ENCODE data around the gene NR6A1.

NR6A1 gene

DNA sequence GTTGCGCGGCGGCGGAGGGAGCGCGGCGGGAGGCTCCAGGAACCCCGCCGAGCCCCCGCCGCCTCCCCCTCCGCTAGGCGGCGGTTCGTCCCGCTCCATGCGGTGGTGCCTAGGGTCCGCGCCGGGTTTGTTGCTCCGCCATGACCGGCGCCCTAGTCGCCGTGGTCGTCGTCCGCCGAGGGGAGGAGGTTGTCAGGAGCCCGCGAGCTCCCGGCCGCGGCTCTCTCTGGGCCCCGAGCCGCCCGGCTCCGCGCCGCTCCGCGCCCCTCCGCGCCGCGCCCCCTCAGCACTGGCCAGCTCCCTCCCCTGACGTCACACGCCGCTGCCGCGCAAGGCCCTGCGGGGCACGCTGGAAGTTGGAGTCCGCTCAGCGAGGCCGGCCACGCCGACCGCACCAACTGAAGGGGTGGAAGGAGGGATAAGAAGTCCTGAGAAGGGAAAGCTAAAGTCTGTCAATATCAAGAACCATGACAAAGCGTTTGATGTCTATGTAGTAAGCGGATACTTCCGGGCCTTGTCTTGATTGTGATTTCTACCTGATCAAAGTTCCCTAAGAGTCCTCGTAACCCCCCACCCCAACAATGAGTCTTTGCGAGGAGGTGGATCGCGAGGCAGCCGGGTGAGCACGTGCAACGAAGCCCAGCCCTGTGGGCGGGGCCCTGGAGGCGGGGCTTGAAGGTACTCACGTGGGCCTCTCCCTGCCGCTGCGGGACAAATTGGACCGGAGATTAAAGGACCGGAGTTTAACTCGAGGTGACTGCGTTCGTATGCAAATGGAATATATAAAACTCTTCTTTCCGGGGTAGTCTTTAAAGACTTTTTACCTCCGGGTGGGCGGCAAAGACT, at the start of gene NR6A1:
Gene NR6A1 (minus strand): TSS at position 291 of the 846 bp plus-strand sequence.
- peak; percentile 94 for DNase-seq

DNA sequence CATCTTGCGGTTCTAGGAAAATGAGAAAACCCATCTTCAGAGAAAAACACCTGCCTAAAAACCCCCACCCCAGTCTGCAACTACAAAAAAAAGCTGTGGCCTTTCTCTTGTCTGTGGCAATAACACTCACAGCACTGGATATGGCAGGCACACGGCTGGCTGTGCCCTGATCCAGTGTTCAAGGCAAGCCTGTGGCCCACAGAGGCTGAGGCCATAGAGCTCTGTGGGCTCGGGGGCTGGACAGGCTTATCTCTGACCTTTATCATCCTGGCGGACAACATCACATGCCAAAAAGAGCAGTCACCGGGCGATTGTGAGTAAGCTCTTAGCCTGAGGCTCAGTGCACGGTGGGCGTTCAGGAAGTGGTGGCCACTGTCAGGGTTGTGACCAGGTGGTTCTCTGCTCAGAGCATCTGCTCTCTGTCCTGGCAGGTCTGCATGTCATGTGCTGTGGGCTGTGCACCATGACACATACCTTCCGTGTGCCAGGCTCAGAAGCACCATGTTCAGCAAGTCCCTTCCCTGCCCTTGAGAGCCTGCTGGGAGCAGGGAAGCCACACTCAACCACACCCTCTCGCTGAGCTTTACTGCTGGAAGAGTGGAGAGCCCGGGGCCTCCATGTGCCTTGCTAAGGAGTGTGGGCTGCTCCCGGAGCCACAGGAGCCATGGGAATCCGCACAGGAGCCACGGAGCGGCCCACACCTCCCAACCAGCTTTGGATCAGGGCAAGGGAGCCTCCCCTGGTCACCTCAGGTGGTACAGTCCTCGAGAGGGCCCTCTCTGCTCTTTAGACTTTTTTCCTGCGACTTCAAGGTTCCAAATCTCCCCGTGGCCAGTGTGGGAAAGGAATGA, 47.5 kb upstream of the NR6A1 start:
- DNase-seq: no peak

DNA sequence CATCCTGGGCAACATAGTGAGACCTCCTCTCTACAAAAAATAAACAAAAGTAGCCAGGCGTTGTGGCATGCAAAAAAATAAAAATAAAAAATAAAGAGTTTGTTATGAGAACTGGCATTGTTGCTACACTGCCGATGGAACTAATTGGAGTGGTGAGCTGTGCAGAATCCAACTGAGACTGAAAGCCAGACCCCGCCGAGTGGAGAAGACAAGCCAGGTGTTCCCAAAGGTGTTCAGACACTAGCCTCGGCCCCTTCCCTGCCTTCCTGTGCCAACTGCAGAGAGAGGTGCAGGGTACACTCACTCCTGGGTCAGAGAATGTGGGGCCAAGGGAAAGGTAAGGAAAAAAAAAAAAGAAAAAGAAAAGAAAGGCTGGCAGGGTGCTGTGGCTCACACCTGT, 44.5 kb upstream of the NR6A1 start:
- no peak for DNase-seq

DNA sequence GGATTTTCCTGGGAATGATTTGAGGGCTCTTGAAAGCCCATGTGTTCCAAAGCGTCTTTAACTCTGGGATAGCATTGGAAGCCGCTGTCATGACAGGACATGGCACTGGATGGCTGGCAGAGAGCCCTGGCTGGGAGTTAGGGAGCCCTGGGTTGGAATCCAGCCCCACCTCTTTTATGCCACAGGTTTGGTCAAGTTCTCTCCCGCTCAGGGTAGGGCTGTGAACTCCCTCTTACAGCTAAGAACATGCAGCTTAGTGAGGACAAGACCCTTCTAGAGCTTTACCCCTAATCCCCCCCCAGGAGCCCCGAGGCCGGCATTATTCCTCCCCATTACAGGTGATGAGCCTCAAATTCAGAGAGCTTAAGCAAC, 43.0 kb upstream of the NR6A1 start:
- no peak for DNase-seq

DNA sequence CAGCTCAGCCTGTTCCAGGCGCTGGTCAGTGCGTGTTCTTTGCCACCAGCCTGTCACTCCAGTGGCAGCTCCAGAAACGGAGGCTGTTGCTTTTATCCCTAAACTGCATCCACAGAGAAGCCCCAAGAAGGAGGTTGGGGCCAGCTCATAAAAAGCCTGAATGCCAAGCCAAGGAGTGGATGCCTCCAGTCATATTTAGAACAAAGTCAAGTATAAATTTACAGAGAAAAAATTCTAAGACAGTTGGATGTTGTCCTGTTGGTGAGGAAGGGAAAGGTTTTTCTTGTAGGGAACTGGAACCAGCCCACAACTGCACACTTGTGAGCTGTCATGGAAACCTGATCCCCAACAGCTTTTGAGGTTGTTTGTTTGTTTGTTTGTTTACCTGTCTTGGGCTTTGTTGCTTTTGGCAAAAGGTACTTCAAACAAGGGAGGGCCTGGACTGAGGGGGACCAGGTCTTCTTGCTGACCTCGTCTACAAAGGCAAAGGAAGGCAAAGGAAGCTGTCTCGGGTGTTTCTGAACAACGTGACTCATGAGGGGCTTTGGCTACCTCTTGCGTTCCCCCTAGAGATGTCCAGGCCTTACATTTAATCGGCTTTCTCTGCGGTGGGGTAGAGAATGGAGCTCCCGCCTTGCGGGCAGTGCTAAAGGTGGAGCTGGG, 42.5 kb upstream of the NR6A1 start:
- DNase-seq: no peak

DNA sequence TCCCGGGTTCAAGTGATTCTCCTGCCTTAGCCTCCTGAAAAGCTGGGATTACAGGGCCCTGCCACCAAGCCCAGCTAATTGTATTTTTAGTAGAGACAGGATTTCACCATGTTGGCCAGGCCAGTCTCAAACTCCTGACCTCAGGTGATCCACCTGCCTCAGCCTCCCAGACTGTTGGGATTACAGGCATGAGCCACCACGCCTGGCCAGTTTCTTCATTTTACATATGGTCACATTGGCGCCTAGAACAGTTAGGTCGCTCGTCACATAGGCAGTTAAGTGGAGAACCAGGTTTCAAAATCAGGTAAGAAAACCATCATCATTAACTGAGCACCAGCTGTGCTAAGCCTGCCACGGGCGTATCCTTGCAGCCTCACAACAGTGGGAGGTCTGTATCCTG, 41.9 kb upstream of the NR6A1 start:
- DNase-seq: no peak

DNA sequence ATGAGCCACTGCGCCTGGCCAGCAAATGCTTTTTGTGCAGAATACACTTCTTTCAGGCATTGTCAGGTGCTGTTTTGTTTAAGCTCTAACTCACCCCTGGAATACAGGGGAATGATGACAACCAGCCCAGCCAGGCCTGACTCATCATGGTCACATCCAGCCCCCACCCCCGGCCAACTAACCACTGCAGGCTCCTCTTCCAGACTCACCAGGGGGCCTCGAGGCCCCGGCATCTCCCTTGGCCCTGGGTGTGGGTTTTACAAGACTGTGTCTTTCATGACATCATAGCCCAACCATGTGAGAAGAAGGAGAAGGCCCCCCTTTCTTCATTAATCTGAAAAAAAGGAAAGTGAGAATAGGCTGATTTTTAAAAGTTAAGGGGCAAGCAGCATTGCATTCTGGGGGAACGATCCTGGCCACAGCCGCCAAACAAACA, 41.3 kb upstream of the NR6A1 start:
- no peak for DNase-seq

DNA sequence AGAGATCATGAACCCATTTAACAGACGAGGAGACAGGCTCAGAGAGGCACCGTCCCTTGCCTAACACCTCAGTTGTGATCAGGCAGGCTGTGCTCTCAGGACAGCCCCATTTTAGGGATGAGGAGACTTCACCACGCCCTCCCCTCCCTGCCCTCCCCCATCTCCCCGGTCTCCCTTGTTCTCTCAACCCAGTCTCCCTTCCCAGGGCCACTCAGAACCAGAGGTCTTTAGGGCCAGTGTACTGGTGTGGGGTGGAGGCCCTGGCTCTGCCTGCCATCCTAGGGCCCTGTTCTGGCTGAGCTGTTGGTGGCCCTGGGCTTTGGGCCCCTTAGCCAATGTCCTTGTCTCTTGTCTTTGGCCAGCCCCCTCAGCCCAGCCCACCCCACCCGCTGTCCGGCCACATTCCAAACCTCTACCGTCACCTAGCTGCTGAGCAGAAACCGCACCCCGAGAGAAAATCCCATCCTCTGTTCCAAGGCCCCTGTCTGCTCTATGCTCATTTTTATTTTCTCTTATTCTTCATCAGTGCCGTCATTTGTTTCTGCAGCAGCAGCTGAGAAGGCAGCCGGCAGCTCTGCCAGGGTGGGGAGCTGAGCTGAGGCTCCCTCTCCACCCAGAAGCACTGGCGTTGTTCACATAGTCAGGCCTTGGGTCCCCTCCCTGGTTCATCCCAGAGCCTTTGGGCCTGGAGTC, 39.7 kb upstream of the NR6A1 start:
- no peak for DNase-seq

DNA sequence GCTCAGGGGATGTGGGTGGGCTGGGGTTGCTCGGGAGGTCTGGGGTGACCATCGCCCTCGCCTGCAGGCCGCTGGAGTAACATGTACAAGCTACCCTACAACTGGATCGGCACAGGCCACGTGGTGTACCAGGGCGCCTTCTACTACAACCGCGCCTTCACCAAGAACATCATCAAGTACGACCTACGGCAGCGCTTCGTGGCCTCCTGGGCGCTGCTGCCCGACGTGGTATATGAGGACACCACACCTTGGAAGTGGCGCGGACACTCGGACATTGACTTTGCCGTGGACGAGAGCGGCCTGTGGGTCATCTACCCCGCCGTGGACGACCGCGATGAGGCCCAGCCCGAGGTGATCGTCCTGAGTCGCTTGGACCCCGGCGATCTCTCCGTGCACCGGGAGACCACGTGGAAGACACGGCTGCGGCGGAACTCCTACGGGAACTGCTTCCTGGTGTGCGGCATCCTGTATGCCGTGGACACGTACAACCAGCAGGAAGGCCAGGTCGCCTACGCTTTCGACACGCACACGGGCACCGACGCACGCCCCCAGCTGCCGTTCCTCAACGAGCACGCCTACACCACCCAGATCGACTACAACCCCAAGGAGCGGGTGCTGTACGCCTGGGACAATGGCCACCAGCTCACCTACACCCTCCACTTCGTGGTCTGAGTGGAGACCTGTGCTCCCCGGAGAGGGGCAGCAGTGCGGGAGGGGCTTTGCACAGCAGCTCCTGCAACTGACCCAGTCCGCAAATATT, 38.8 kb upstream of the NR6A1 start:
- no peak for DNase-seq

DNA sequence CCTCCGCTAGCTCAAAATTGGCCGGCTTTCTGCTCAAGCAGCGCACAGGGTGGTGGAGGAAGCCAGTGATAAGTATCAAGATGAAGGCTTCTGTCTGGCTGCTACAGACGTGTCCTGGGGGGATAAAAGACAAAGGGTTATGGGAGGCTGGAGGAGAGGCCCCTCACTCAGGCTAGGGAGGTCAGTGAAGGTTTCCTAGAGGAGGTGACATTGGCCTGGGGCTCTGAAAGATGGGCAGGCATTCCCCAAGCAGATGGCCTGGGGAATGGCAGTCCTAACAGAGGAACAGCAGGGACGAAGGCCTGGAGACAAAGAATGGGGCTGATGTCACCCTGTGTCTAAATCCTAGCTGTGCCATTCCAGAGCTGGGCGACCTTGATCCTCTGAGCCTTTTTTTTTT, 38.1 kb upstream of the NR6A1 start:
- no peak for DNase-seq

DNA sequence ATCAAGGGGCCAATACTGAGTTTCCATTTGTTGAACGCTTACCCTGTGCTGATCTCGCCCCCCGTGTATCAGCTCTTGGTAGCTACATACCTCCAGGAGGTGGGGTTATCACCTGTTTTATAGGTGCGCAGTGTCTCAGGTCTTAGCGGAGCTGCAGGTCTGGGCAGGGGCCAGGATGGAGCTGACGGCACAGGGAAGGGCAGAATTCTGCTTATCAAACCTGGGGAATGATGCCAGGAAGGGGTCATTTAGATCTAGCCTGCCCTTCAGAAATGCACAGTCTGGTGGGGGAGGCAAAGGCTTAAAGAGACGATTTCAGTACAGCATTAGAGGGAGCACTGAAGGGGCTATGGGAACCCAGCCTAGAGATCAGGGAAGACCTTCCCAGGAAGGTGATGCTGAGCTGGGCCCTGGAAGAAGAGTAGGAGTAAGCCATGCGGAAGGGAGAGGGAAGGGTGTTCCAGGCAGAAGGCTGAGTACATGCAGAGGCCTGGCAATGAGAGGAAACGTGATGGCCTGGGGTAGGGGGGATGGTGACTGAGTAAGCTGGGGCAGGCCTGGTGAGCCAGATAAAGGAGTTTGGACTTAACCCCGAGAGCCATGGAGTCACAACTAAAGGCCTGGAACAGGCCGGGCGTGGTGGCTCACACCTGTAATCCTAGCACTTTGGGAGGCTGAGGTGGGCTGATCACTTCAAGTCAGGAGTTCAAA, 37.3 kb upstream of the NR6A1 start:
- DNase-seq: no peak

DNA sequence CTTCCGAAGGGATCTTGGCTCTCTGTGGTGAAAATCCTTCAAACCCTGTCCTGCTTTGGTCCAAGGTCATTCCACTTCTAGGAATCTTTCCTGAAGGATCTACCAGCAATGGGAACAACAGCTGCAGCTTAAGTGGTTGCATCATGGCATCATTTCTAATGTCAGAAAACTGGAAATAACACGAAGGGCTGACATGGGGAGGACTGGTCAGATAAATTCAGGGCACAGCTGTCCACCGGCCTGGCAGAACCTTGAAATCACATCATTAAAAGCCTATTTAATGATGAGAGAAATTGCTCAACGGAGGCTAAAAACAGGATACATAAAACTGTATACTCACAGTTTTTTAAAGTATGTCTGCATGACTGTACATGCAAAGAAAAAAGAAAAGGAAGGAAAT, 34.1 kb upstream of the NR6A1 start:
- no peak for DNase-seq

DNA sequence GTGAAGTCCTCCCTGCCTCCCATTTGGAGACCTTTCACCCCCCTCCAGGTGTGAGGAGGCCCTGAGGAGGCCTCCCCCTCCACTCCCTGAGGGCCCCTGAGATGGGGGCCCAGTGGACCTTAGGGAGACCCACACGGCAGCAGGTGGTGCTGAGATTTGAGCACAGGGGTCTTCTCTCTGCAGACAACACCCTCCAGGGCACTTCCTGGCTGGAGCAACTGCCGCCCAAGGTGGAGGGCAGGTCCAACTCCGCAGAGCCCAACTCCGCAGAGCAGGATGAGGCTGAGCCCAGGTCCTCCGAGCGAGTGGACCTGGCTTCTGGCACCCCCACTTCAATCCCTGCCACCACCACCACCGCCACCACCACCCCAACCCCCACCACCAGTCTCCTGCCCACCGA, 32.8 kb upstream of the NR6A1 start:
- no peak for DNase-seq

DNA sequence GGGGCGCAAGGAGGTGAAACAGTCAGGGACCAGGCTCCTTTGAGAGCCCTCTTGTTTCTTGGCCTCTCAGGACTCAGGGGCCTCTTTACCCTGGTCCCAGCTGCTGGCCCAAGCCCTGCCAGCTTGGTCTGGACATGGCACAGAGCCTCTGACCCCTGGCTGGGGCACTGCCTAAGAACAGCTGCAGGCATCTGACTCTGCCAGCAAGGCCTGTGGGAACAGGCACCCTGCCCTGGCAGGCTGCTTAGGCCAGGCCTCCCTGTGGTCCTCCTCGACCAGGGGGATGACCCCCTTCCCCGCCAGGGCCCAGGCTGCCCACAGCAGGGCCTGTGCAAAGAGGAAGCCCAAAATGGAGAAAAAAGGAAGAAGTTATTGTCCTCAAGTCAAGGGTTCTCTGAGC, 31.3 kb upstream of the NR6A1 start:
- DNase-seq: no peak

DNA sequence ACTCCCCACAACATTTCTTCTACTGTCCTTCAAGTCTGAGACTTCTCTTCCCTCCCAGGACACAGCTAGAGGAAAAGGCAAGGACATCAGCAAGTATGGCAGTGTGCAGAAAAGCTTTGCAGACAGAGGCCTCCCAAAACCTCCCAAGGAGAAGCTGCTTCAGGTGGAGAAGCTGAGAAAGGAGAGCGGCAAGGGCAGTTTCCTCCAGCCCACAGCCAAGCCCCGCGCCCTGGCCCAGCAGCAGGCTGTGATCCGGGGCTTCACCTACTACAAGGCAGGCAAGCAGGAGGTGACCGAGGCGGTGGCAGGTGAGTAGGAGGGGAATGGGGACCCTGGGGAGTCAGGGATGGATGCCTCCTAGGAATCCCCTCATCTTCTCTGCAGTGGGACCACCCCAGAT, 30.2 kb upstream of the NR6A1 start:
- DNase-seq: no peak

DNA sequence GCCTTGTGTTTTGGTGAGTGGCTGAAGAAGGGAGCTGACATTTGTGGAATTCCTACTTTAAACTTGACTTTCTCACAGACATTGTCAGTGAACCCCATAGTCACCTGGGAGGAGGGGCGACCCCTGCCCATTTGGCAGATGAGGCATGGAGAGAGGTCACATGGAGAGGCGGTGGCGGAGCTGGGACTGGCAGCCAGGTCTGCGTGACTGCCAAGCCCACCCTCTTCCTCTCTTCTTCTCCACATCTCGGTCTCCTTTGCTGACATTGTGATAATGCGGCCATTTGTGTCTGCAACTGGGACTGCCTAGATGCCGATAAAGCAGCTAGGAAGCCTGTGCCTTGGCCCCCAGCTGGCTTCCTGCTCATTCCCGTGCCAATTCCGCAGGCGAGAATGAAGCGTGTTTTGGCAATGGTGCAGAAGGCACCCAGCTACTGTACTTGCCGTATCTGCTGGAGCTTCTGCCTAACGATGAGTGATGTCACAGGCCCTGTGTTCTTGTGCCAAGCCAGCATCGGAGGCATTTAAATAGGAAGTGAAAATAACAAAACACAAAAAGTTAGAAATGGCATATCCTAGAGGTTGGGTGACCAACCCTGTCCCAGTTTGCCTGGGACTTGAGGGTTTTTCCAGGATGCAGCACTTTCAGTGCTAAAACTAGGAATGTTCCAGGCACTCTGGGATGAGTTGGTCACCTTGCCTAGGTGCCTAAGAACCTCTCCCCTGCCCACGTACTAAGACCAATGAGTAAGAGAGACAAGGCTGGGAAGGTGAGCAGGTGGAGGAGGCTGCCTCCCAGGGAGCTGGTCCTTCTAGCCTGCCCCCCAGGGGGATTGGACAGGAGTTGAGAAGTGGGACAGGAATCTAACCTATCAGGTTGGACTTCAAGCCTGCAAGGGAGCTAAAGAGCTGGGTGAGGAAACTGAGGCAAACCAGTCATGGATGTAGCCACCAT, 29.5 kb upstream of the NR6A1 start:
- DNase-seq: peak; percentile 59

DNA sequence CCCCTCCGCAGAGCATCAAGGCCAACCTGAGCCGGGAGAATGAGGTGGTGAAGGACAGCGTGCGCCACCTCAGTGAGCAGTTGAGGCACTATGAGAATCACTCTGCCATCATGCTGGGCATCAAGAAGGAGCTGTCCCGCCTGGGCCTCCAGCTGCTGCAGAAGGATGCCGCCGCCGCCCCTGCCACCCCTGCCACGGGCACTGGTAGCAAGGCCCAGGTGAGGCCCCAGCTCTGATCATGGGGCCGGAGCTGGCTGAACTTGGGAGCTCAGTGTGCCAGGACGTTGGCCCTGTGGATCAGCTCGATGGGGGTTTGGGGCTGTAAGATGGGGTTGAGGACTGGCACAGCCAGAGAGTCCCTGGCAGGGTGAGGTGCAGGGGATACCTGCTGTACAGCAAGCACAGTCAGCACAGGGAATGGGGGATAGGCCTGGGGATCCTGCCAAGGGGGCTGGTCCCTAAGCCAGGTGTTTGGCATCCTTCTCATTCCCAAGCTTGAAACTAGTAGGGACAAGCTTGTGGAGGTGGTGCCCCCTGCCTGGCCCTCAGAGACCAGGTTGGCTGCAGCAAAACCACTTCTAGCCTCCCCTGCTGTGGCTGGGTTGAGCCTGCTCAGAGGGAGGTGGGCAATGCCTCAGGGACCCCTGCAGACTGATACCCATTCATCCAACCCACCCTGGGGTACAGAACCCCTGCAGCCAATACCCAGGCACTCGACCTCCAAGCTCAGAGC, 28.3 kb upstream of the NR6A1 start:
- no peak for DNase-seq

DNA sequence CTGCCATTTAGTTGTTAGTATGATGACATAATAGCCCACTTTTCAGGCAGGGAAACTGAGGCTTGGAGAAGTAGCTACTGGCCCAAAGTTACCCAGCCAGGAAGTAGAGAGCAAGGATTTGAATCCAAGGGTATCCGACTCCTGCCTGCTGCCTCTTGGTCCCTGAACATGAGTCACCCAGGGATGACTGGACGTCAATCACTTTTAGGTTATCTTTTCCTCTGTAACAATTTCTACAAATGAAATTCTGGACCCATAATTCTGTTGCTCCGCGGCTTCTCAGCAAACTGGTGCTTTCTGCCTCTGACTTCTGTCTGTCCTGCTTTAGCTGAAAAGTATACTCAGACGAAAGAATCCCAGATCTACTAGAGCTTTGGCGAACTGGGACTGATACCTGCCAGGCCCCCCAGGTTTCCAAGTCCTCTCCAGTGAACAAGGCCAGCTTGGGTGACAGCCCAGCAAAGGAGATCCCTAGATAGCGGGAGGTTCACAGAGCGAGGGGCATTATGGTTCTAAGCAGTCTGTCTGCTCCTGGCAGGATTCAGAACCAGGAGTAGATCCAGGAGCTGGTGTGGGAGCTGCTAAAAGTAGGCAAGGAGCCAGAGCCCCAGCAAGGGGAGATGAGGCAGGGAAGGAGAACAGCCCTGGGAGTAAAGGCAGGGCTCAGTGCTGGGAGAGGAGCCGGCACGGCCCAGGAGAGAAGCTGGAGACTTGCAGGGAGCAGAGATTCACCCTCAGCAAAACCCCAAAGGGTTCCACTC, 26.4 kb upstream of the NR6A1 start:
- DNase-seq: no peak

DNA sequence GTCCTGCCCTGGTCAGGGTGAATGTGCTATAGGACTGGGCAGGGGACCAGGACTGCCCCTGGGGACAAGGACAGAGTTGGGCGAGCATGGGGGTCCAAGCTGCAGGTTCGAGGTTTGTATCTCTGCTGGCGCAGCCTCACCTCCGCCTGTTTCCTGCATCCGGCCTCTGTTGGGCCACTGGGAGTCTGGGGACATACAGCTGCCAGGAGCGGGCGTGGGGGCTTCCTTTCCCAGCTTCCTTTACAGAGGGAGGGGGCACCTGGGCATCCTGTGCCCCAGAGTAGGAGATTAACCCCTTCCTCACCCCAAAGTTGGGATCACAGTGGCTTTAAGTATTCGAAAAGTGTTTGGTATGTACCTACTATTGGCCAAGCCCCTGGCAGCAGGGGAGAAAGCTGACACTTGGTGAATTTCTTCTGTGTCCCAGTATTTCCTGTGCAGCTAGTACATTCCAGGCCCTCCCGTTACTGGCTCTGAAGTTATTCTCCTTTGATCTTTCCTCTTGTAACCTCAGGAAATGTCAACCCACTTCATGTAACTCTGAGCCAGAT, 24.8 kb upstream of the NR6A1 start:
- DNase-seq: no peak

All from NCI-H1694 treated with DMSO at 0.1 percent for 48 hours (cell line).